Stimulated activated CD8-positive, alpha-beta memory T cell treated with anti-CD3 and anti-CD28 coated beads, Interleukin-12 subunit alpha, Interleukin-12 subunit beta, amount 100 ng/mL, for 24 hours (primary cell): ENCODE measurements around the gene UBE2E1.

Experiments
- DNase-seq: peaks from one replicate; pipeline ENCODE4 v3.0.0-alpha.2; 2020; ENCODE audit errors: extremely low read depth

UBE2E1 gene

GRCh38 chr3:23796518-23796917 is 9.2 kb upstream of the UBE2E1 start:
- no peak for DNase-seq

- DNase-seq: no peak
These were observed 8.3 kb upstream of the UBE2E1 start for GRCh38 chr3:23797491-23797890.

GRCh38 chr3:23798456-23798855 is 7.3 kb upstream of the UBE2E1 start:
- DNase-seq: no peak

- no peak for DNase-seq
These were observed 6.9 kb upstream of the UBE2E1 start for GRCh38 chr3:23798876-23799275.

GRCh38 chr3:23800731-23801130 is 5.0 kb upstream of the UBE2E1 start:
- DNase-seq: no peak

GRCh38 chr3:23804441-23805209 is 1.1 kb upstream of the UBE2E1 start:
- DNase-seq: no peak

- no peak for DNase-seq
These were observed 534 bp upstream of the UBE2E1 start for GRCh38 chr3:23805210-23805632.

- DNase-seq: no peak
These were observed 1.0 kb downstream of the UBE2E1 start for GRCh38 chr3:23806534-23807423.

GRCh38 chr3:23807424-23808015 is 1.8 kb downstream of the UBE2E1 start:
- no peak for DNase-seq

GRCh38 chr3:23808525-23808924 is 2.8 kb downstream of the UBE2E1 start:
- no peak for DNase-seq

GRCh38 chr3:23809294-23809693 is 3.5 kb downstream of the UBE2E1 start:
- DNase-seq: no peak

GRCh38 chr3:23809840-23810342 is 4.1 kb downstream of the UBE2E1 start:
- DNase-seq: no peak

GRCh38 chr3:23810343-23811184 is 4.8 kb downstream of the UBE2E1 start:
- no peak for DNase-seq

GRCh38 chr3:23811185-23811527 is 5.4 kb downstream of the UBE2E1 start:
- DNase-seq: no peak

- no peak for DNase-seq
These were observed 6.2 kb downstream of the UBE2E1 start for GRCh38 chr3:23811919-23812318.

- DNase-seq: no peak
These were observed 10.1 kb downstream of the UBE2E1 start for GRCh38 chr3:23815879-23816278.

- DNase-seq: no peak
These were observed 11.0 kb downstream of the UBE2E1 start for GRCh38 chr3:23816721-23817120.

GRCh38 chr3:23817508-23818223 is 11.9 kb downstream of the UBE2E1 start:
- no peak for DNase-seq

GRCh38 chr3:23819599-23820360 is 14.0 kb downstream of the UBE2E1 start:
- no peak for DNase-seq

- no peak for DNase-seq
These were observed 15.1 kb downstream of the UBE2E1 start for GRCh38 chr3:23820888-23821287.
